Measurements from ENCODE around the gene TPH1.
A peak's percentile ranks its signal among the peaks of the same experiment; 100 is the strongest.
"Not testable (repeated sequence)": the region's sequence is repeated elsewhere in the genome, so short reads cannot be mapped to it uniquely, and the experiment has no call there.

The TPH1 gene

GRCh38 chr11:18019650-18020049 lies 26.4 kb downstream of the TPH1 start:
- no peak for DNase-seq

GRCh38 chr11:18016789-18017188 lies 29.3 kb downstream of the TPH1 start:
- DNase-seq, result no peak

DNA sequence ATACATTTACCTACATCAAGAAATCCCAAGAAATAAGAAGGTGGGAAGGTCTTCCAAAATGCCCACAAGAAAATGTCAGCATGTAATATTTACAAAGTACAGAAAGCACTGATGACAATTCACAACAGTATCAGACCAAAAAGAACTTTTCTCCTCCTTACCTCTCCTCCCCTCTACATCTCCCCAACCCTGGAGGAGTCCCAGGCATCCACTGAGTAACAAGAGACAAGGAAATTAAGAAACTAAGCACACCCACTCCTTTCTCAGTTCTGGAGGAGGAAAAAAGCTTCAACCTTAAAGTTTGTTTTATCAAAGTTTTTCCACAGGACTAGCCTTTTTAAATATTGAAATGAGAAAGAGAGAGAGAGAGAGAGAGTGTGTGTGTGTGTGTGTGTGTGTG lies 31.2 kb downstream of the TPH1 start:
- DNase-seq, result no peak

GRCh38 chr11:18013790-18014507 lies 32.1 kb downstream of the TPH1 start:
- peak; percentile 8 for DNase-seq

DNA sequence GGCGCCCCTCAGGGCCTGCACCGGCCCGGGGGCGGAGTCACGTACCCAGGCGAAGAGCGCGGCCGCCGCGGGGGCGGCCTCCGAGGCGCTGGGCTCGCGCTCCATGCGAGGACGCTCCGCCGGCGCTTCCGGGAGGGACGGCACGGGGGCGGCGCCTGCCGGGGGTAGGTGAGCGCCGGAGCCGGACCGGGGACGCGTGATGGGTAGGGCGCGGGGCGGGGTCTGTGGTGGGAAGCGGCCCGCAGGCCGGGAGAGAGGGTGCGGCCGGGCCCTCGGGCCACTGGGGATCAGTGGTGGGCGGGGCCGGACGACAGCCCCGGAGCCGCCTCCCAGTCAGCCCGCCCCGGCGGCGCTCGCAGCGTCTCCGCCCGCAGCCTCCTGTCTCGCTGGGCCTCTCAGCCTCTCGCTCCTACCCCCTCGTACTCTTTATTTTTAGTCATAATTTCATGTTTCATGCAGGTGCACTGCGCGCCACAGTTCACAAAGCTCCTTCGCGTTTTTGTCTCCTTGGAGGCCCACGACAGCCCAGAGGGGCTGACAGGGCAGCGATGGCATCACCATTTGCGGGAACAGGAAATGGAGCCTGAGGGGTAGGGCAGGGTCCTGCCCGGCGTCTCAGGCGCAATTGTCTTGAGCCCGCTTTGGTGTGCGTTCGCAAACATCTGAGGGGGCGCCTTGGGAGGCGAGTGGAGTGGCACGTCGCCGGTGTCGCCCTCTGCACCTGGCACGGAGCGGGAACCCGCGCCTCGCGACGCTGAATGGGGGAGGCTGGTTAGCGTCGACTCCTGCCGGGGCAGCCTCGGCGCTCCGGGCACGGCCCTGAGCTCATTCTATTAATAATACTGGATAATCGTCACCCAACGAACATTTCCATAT lies 32.9 kb downstream of the TPH1 start, which contains the start of gene SERGEF:
Gene SERGEF, minus strand, starts transcription at position 142 of the 876 bp plus-strand sequence. Its CDS starts 37 bp downstream, at position 105.
- peak; percentile 66 for DNase-seq

DNA sequence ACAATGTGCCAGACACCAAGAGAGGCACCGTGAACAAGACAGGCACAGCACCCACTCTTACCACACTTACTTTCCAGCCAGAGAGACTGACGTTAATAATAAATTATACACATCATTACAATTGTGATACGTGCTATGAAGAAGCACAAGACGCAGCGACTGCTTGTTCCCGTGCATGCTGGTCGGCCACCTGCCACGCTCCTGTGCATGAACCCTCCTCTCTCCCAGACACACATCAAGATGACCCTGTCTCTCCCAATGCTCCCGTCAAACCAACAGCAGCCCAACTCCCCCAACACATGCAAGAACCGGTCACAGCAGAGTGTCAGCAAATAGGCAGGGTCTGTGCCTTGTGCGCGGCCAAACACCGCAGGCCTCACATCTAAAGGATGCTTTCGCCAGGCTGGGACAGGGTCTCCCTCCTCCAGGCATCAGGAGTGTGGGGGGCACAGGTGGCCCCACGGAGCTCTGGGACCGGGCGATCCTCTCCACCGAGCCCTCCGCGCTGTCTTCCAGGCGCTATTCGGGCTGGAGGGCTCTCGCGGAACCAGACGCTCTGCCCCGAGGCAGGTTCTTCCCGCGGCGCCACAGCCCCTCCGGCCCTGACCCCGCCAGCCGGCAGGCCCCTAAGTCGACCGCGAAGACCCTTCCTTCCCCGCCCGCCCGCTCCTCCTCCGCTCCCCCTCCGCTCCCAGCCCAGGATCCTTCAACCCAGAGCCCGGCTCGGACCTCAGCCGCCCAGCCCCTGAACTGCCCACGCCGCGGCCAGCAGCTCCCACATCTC lies 33.8 kb downstream of the TPH1 start:
- no peak for DNase-seq

DNA sequence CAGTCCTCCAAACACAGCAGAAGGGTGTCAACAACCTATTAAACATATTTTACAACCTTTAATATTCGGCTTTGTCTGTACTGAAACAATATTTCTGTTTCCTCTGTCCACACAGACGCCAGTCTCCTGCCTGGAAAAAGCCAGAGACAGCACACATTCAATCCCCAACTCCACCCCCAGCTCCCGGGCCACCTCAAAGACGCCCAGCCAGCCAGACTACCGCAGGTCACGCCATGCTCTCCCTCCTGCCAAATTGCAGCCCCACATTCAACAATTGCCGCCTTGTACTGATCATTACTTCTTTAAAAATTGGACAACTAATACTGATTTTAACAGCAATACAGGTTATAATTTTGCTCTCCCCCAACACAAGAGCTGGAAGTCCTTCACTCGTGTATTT lies 34.4 kb downstream of the TPH1 start:
- no peak for DNase-seq

- no peak for DNase-seq
These were observed 35.0 kb downstream of the TPH1 start for GRCh38 chr11:18010977-18011586.

GRCh38 chr11:18010121-18010670 lies 35.9 kb downstream of the TPH1 start:
- DNase-seq, result no peak

DNA sequence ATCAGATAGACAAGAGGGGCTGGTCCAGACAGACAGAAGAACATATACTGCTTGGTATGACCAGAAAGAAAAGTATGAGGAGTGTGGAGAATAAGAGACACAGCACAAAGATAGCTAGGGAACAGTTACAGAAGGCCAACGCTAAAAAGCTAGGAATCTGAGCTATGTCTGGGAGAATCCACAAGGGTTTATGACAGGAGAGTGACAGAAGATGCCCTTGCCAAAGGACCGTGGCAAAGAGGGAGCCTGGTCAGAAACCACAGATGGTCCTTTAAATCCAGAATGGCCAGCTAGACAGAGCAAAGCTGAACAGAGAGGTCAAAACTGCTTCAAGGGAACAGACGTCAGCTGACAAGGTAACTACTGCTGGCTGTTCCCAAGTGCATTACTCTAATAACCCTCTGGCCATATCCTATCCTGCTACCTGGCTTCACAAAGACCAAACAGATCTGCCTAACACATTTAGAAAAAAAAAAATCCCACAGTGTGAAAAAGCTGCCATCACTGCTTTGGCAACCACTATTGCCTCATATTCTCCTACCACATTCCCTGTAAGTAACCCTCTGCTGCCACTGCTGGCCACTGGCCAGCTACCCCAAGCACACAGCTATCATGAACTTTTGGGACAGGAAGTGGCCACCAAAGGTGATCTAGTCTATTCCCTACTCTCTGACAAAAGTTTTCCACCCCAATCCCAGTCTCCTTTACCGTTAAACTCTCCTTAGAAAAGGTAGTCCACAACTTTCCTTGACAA lies 40.5 kb downstream of the TPH1 start:
- no peak for DNase-seq

GRCh38 chr11:18001191-18001590 lies 44.9 kb downstream of the TPH1 start:
- no peak for DNase-seq

DNA sequence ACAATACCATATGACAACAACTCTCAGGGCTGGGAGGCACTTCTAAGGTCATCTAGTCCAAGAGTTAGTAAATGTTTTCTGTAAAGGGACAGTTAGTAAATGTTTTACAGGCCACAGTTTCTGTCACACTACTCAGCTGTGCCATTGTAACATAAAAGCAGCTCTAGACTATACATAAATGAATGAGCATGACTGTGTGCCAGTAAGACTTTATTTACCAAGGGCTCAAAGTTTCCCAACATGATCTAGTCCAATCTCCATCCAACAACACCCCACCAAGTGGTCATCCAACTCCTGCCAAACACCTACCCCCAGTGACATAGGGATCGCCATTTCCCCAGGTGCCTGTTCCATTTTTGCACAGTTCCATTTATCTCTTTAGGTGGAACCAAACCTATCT lies 45.3 kb downstream of the TPH1 start:
- no peak for DNase-seq

DNA sequence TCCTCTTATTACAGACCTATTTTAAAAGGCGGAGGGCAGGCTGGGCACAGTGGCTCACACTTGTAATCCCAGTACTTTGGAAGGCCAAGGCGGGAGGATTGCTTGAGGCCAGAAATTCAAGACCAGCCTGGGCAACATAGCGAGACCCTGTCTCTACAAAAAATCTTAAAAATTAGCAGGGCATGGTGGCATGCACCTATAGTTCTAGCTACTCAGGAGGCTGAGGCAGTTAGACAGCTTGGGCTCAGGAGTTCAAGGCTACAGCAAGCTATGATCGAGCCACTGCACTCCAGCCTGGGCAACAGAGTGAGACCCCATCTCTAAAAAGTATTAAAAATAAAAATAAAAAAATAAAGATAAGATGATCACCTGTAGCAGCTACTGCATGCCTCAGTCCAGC lies 45.9 kb downstream of the TPH1 start:
- DNase-seq, result not testable (repeated sequence)

Data from kidney glomerular epithelial cell (primary cell).